ENCODE measurements around the gene OPHN1. TPM values are rescaled to one million over a fixed set of nuclear protein-coding genes. Genes with fewer than 3 reads are reported as not detected.

Gene OPHN1
- total and polyA plus RNA-seq, 2 donors (not counting 1 experiment from before 2014, with no cell fraction given), result 2.9 to 8.3 TPM

DNA sequence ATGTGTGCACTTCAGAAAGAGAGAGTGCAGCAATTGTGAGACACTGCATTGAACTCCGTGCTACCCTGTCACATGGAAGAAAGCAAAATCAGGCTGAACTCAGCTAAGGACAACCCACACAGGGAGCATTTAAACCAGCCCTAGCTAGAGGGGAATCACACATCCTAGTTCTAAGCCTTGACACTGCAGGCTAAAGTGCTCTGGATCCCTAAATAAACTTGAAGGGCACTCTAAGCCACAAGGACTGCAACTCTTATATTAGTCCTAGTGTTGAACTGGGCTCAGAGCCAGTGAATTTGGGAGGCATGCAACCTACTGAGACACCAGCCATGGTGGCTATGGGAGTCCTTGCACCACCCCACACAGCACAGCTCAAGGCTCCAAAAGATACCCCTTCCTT is 311.9 kb downstream of the OPHN1 start:
- no peaks in the 10 kb centered on the region for H3K36me3 ChIP-seq (ENCODE audit: control insufficient read depth, insufficient read depth, low read length)
- no peak overlapping the region for H2AFZ ChIP-seq (ENCODE audit: low read length)
- H3K27me3 ChIP-seq (ENCODE audit: control insufficient read depth, insufficient read depth, low read length), result no peaks in the 10 kb centered on the region
- no peaks in the 10 kb centered on the region for H3K9me3 ChIP-seq (ENCODE audit: control insufficient read depth, insufficient read depth, low read depth, low read length)
- H3K9ac ChIP-seq (ENCODE audit: insufficient read depth, low read length), result no peak overlapping the region
- no peak overlapping the region for H3K27ac ChIP-seq (ENCODE audit: insufficient read depth, low read length)
- H3K4me1 ChIP-seq (ENCODE audit: control insufficient read depth, extremely low read depth, insufficient read depth, low read length), result no peaks in the 10 kb centered on the region
- no peak for DNase-seq (ENCODE audit: low read depth in 2 of 2)
- no peak overlapping the region for H3K4me2 ChIP-seq (ENCODE audit: extremely low read depth, insufficient read depth, low read length)
- no peaks in the 10 kb centered on the region for H3K79me2 ChIP-seq (ENCODE audit: control insufficient read depth, insufficient read depth, low read length)
- H3K4me3 ChIP-seq (replicated peaks in 1 of 4; ENCODE audit: control extremely low read depth in 1 of 4, insufficient read depth in 1 of 4, low read depth in 3 of 4, low read length in 4 of 4), result no peak overlapping the region
- no peaks in the 10 kb centered on the region for H4K20me1 ChIP-seq (ENCODE audit: control insufficient read depth, extremely low read depth, insufficient read depth, low read length)
- TF ChIP-seq, protein P1, sequence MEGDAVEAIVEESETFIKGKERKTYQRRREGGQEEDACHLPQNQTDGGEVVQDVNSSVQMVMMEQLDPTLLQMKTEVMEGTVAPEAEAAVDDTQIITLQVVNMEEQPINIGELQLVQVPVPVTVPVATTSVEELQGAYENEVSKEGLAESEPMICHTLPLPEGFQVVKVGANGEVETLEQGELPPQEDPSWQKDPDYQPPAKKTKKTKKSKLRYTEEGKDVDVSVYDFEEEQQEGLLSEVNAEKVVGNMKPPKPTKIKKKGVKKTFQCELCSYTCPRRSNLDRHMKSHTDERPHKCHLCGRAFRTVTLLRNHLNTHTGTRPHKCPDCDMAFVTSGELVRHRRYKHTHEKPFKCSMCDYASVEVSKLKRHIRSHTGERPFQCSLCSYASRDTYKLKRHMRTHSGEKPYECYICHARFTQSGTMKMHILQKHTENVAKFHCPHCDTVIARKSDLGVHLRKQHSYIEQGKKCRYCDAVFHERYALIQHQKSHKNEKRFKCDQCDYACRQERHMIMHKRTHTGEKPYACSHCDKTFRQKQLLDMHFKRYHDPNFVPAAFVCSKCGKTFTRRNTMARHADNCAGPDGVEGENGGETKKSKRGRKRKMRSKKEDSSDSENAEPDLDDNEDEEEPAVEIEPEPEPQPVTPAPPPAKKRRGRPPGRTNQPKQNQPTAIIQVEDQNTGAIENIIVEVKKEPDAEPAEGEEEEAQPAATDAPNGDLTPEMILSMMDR (conservative IDR thresholded peaks at IDR 0.05 in 1 of 2, IDR thresholded peaks at IDR 0.05 in 1 of 2; ENCODE audit: low read depth in 1 of 2, low read length in 2 of 2), result no peak
- TF ChIP-seq EZH2 (IDR thresholded peaks at IDR 0.05; ENCODE audit: low read length, missing control alignments), result no peak

- H3K4me1 ChIP-seq (ENCODE audit: control insufficient read depth, extremely low read depth, insufficient read depth, low read length), result no peaks in the 10 kb centered on the region
- no peak overlapping the region for H3K4me3 ChIP-seq (replicated peaks in 1 of 4; ENCODE audit: control extremely low read depth in 1 of 4, insufficient read depth in 1 of 4, low read depth in 3 of 4, low read length in 4 of 4)
- H4K20me1 ChIP-seq (ENCODE audit: control insufficient read depth, extremely low read depth, insufficient read depth, low read length), result no peaks in the 10 kb centered on the region
- H3K27me3 ChIP-seq (ENCODE audit: control insufficient read depth, insufficient read depth, low read length), result no peaks in the 10 kb centered on the region
- no peaks in the 10 kb centered on the region for H3K36me3 ChIP-seq (ENCODE audit: control insufficient read depth, insufficient read depth, low read length)
- no peak overlapping the region for H3K4me2 ChIP-seq (ENCODE audit: extremely low read depth, insufficient read depth, low read length)
- no peak overlapping the region for H3K27ac ChIP-seq (ENCODE audit: insufficient read depth, low read length)
- DNase-seq (ENCODE audit: low read depth in 2 of 2), result no peak
- TF ChIP-seq EZH2 (IDR thresholded peaks at IDR 0.05; ENCODE audit: low read length, missing control alignments), result no peak
- TF ChIP-seq, protein P1 (conservative IDR thresholded peaks at IDR 0.05 in 1 of 2, IDR thresholded peaks at IDR 0.05 in 1 of 2; ENCODE audit: low read depth in 1 of 2, low read length in 2 of 2), result no peak
- no peaks in the 10 kb centered on the region for H3K79me2 ChIP-seq (ENCODE audit: control insufficient read depth, insufficient read depth, low read length)
- H3K9me3 ChIP-seq (ENCODE audit: control insufficient read depth, insufficient read depth, low read depth, low read length), result no peaks in the 10 kb centered on the region
- no peak overlapping the region for H2AFZ ChIP-seq (ENCODE audit: low read length)
- H3K9ac ChIP-seq (ENCODE audit: insufficient read depth, low read length), result no peak overlapping the region
Measured at GRCh38 chrX:68115371-68115770, 317.9 kb downstream of the OPHN1 start.

GRCh38 chrX:68114573-68115129 is 318.6 kb downstream of the OPHN1 start:
- peak; percentile 14 to 40 for DNase-seq (ENCODE audit: low read depth in 2 of 2)
- Histone ChIP-seq H3K4me2 (ENCODE audit: extremely low read depth, insufficient read depth, low read length) (no peak overlapping the region), H3K4me1 (ENCODE audit: control insufficient read depth, extremely low read depth, insufficient read depth, low read length) (no peaks in the 10 kb centered on the region), H3K36me3 (ENCODE audit: control insufficient read depth, insufficient read depth, low read length) (no peaks in the 10 kb centered on the region), H3K4me3 (replicated peaks in 1 of 4; ENCODE audit: control extremely low read depth in 1 of 4, insufficient read depth in 1 of 4, low read depth in 3 of 4, low read length in 4 of 4) (no peak overlapping the region), H3K27ac (ENCODE audit: insufficient read depth, low read length) (no peak overlapping the region), H4K20me1 (ENCODE audit: control insufficient read depth, extremely low read depth, insufficient read depth, low read length) (no peaks in the 10 kb centered on the region), H3K27me3 (ENCODE audit: control insufficient read depth, insufficient read depth, low read length) (no peaks in the 10 kb centered on the region), H2AFZ (ENCODE audit: low read length) (no peak overlapping the region), H3K79me2 (ENCODE audit: control insufficient read depth, insufficient read depth, low read length) (no peaks in the 10 kb centered on the region), H3K9me3 (ENCODE audit: control insufficient read depth, insufficient read depth, low read depth, low read length) (no peaks in the 10 kb centered on the region), H3K9ac (ENCODE audit: insufficient read depth, low read length) (no peak overlapping the region)
- TF ChIP-seq EZH2 (IDR thresholded peaks at IDR 0.05; ENCODE audit: low read length, missing control alignments), result no peak
- TF ChIP-seq, protein P1 (conservative IDR thresholded peaks at IDR 0.05 in 1 of 2, IDR thresholded peaks at IDR 0.05 in 1 of 2; ENCODE audit: low read depth in 1 of 2, low read length in 2 of 2), result no peak

All from fibroblast of lung (primary cell).